HS-27A (cell line): ENCODE measurements around the gene RNLS.

Experiments used
- DNase-seq: peaks from one replicate; pipeline ENCODE4 v3.0.0-alpha.2; 2012; ENCODE audit warnings: low read depth, missing footprints

Gene RNLS

DNA sequence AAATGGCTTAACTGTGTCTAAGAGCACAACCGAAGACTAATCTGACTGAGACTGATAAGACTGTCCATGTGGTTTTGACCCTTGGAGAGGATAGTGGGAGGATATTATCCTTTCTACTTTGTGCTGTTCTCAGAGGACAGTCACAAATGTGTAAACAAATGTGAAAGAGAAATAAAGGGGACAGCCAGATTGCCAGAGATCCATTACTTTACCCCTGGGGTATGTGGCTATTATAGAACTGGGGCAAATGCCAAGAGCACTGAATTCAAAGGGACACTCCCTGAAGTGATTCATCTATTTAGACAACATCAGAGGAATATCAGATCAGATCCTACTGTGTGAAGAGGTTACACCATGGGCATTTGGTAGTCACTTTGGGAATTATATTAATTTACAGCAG, 154.7 kb downstream of the RNLS start:
- DNase-seq = no peak

DNA sequence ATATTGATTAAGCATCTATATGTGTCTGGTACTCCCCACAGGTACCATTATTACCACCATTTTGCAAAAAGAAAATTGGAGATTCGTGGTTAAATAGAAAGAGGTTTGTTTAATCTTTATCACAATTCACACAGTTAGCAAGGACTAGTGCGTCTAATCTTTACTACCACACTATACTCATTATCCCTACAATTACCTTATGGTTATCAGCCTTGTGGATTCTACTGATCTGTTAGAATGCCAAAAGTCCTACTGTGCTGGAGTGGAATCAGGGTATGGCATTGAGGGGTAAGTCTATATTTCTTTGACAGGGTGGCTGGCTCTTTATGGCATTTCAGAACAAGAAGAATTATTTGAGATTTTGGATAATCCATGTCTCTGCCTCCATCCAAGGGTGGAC, 156.1 kb downstream of the RNLS start:
- DNase-seq = no peak

DNA sequence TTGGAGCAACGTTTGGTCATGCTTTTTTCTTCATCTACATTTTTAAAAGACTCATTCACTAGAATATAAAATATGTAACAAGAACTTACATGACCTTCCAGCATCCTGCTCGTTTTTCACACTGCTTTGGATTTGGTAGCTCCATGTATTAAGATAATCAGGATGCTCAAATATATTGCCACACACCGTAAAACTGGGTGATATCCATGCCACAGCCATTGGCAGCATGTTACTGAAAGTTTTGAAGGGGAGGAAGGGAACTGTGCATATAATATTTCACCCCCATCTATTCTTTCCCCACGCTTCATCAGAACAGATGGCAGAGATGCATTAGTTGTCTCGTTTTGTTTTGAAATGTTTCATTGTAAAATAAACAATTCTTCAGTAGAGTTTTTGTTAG, 158.2 kb downstream of the RNLS start:
- DNase-seq = no peak

DNA sequence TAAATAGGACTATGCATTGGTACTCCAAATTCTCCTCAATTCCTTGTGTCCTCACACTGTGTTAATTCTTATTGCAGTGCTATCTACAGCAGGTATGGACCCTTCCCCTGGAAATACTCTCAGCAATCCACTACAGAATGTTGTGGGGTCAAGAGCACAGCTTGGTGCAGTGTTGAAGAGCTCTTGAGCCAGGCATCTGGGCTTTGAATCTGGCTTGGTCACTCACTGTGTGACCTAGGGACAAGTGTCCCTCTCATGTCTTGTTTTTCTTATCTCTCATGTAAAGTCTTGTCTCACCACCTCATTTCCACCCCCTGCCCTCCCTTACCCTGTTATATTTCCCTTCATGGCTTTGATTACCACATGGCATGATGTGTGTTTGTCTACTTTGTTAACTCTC, 159.4 kb downstream of the RNLS start:
- no peak for DNase-seq

GRCh38 chr10:88421590-88421989, 161.5 kb downstream of the RNLS start:
- no peak for DNase-seq

- no peak for DNase-seq
Measured at GRCh38 chr10:88418871-88419270, 164.2 kb downstream of the RNLS start.

DNA sequence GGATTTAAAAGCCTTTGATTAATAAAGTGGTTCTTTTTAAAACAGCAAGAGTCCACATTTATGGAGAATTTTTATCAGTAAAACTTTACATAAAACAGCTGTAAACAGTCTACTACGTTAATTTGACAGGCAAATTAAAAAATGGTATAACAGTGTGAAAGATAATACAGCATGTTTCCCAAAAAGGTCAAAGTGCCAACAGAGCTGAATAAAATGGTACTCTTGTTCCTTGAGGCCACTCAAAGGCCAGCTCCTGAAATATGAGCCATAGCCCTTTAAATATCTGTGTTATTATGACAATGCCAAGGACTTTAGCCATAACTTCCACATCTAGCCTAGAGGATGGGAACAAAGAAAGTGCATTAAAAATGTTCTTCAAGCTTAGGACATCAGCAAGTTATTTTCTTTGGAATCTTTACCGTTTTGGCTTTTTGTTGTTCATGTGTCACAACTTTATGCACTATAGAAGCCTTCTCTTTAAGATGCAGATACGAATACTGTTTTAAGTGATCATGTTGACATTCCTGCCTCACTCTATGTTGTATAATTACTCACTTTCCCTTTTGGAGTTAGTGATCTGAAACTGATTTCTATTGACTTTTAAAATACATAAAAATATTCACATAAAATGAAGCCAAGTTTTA, 165.6 kb downstream of the RNLS start:
- no peak for DNase-seq

- no peak for DNase-seq
Measured at GRCh38 chr10:88416801-88417200, 166.3 kb downstream of the RNLS start.

- DNase-seq = no peak
Measured at GRCh38 chr10:88415533-88416130, 167.5 kb downstream of the RNLS start.

GRCh38 chr10:88413412-88413811, 169.7 kb downstream of the RNLS start:
- no peak for DNase-seq

DNA sequence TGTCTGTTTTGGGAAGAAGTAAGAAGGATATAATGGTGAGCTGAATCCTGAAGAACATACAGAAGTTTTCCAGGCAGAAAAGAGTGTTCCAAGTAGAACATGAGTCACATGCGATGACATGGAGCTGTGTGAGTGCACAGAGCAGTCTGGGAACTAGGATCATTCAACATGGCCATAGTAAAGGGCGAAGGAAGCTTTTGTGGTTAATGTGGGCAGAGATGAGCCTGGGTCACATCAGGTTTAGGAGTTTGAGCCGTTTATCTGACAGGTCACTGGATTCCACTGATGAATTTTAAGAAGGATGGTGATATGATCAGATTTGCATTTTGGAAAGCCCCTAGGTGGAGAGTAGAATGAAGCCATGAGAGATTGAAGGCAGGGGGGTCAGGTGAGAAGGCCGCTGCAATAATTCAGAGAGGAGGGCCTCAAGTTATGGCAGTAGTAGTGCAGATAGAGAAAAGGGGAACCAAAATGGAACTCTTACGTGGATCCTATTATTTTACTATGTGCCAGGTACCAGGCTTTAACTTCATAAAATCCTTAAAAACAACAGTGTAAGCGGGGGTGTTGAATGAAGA, 171.3 kb downstream of the RNLS start:
- DNase-seq = no peak

GRCh38 chr10:88409824-88410223, 173.3 kb downstream of the RNLS start:
- DNase-seq = no peak

DNA sequence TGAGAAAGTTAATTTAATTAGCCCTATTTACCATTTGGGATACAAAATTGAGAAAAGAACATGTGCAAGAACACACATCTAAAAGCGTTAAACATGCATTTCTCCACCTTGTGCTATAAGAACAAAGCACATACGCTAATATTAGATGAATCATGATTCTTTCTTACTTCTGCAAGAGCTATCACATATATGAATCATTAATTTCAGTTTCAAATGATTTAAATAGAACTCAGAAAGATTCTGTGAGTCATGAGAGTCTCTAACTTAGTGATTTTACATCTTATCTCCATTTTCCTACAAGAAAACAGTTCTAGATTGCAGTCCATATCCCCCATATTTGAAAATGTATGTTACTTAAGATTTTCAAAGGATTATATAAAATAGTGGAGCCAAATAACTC, 173.9 kb downstream of the RNLS start:
- DNase-seq = no peak

- no peak for DNase-seq
Measured at GRCh38 chr10:88408096-88408495, 175.0 kb downstream of the RNLS start.

DNA sequence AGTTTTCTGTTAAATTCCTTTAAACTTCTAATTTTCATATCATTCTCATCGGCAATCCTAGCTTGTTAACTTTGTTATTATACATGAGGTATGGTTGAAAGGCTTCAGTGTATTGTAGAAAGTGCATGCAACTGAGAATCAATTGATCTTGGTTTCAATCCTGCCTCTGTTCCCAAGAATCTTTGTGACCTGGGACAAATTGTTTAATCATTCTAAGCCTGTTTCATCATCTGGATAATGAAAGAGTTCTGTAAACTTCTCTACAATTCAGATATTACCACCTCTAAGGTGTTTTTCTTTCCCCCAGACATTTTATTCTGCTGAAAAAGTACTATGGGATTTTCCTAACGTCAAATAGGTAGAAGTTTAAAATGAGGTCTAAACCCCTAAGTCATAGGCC, 179.0 kb downstream of the RNLS start:
- DNase-seq = no peak

DNA sequence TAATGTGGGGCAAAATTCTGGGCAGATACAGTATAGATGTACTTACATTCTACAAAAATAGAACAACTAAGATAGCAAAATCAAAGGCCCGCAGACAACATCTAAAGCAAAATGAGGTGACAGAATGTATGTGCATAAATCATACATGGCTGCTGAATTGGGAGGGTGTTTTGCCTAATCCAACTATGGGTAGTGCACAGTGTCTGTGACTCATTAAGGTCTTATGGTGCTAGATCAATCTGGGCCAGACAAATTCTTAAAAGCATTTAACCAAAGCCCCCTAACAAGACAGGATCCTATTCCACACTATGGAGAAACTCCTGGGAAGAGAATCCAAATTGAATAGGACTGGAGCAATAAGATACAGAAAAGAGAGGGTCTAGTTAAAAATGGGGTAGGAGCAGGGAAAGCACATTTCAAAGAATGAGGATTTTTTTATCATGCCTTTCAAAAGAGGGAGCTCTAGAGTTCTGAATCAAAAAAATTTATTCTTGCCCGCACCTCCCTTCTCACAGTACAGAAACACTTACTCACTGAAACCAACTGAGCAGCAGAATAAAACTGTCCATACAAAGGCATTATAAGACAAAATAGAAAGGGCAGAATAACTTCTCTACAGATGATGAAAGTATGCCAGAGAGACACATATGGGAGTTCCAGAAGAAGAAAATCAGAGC, 181.3 kb downstream of the RNLS start:
- DNase-seq = no peak

DNA sequence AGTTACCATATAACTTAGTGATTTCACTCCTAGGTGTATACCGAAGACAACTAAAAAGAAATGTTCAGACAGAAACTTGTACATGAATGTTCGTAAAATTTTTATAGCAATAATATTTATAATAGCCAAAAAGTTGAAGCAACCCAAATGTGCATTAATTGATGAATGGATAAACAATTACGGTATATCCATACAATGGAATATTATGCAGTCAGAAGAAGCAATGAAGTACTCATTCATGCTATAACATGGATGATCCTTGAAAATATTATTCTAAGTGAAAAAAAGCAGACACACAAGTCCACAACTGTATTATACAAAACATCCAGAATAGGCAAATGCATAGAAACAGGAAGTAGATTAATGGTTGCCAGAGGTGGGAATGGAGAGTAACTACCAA, 183.9 kb downstream of the RNLS start:
- DNase-seq = no peak

GRCh38 chr10:88395677-88396076, 187.4 kb downstream of the RNLS start:
- DNase-seq = no peak

DNA sequence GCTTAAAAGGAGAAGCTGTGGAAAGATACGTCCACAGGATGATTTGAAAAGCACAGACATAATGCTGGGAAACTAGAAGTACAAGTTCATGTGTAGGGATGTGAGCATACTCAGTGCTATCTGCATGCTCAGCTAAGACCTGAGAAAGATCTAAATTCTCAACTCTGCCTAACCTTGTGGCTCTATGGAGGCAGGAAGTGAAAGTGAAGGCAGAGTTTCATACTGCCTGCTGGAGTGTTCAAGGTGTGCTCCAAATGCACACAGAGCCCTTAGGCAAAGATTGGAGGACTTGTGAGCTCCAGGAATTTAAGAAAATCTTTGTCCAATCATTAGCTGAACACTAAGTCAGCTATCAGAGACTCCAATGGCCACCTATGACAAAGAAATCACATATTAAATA, 190.9 kb downstream of the RNLS start:
- DNase-seq = no peak

- DNase-seq = no peak
Measured at GRCh38 chr10:88390041-88390440, 193.1 kb downstream of the RNLS start.

DNA sequence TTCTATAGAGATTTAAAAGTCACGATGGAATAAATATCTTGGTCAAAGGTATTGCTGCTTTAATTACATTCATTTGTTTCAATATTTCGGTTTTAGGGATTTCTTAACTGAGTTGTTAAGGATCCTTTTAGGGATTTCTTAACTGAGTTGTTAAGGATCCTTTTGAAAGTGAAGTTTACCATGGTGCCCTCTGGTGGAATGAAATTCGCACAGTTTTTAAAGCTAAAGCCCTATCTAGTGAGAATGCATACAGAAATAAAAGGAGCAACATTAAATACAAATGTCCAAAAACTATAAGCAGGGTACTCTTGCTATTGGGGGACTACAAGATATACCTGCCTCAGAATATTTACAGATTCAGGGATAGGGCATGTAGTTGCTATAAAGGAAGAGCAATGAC, 193.7 kb downstream of the RNLS start:
- no peak for DNase-seq

DNA sequence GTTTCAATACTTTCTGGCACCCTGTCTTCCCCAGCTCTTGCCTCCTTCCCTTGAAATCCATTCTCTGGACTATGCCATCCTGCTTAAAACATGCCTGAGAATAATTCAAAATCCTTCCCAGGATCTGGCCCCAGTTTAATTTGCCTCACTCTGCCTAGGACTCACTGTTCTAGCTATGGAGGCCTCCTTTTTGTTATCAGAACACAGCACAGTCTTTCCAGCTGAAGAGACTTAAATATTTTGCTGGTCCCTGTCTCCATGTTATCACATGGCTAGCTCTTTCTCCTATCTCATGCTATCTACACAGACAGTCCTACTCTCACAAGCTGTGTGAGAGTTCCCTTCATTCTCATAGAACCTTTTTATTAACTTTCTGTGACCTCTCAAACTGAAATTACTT, 194.8 kb downstream of the RNLS start:
- no peak for DNase-seq
